ENCODE results near the gene TLE7. TPM values are rescaled to one million over a fixed set of nuclear protein-coding genes. Genes with fewer than 3 reads are reported as not detected.

Gene TLE7
- total and polyA plus RNA-seq, 2 donors from 2014 or later: not detected

DNA sequence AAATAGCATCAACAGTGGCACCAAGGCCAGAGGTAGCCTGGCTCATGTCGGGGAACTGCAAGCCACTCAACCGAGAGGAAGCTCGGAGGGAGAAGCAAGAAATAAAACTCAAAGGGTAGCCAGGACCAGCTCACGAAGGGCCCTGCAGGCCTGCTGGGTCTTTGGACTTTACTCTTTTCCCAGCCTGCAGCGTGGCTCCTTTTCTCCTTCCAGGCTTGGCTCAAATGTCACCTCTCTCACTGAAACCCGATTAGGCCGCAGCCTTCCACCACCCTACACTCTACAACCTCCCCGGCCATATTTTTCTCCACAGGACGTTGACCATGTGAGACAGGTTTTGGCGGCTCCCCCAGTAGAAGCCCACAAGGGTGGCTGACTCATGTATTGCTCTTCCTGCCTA, 45.3 kb downstream of the TLE7 start:
- intact Hi-C loops (cut with DNase I): no loop called here
- DNase-seq (peak in 4 of 5 donors; percentile 39 to 58 (median 50)), FAIRE-seq (no peak)
- no peaks in the 10 kb centered on the region for H3K36me3 ChIP-seq (ENCODE audit: control insufficient read depth in 2 of 3, insufficient read depth in 3 of 3, low read length in 3 of 3)
- H3K4me1 ChIP-seq (ENCODE audit: control insufficient read depth in 2 of 3, insufficient read depth in 2 of 3, low read depth in 1 of 3, low read length in 3 of 3): no peaks in the 10 kb centered on the region
- H3K4me3 ChIP-seq (ENCODE audit: low read length in 3 of 3): no peak overlapping the region
- no peak overlapping the region for H3K9ac ChIP-seq (ENCODE audit: low read length in 3 of 3)
- H3K27ac ChIP-seq (ENCODE audit: low read depth in 2 of 2, low read length in 2 of 2): no peak overlapping the region
- no peaks in the 10 kb centered on the region for H3K9me3 ChIP-seq (ENCODE audit: control insufficient read depth in 2 of 3, insufficient read depth in 1 of 3, low read length in 3 of 3)
- H3K27me3 ChIP-seq (ENCODE audit: control insufficient read depth, insufficient read depth, low read length): no peaks in the 10 kb centered on the region
- no peak for TF ChIP-seq CTCF (IDR thresholded peaks at IDR 0.05; ENCODE audit: borderline replicate concordance, extremely low read depth, insufficient read depth)

- Histone ChIP-seq H3K9ac (ENCODE audit: low read length in 3 of 3) (no peak overlapping the region), H3K4me1 (ENCODE audit: control insufficient read depth in 2 of 3, insufficient read depth in 2 of 3, low read depth in 1 of 3, low read length in 3 of 3) (no peaks in the 10 kb centered on the region), H3K36me3 (ENCODE audit: control insufficient read depth in 2 of 3, insufficient read depth in 3 of 3, low read length in 3 of 3) (no peaks in the 10 kb centered on the region), H3K9me3 (ENCODE audit: control insufficient read depth in 2 of 3, insufficient read depth in 1 of 3, low read length in 3 of 3) (no peaks in the 10 kb centered on the region), H3K27me3 (ENCODE audit: control insufficient read depth, insufficient read depth, low read length) (no peaks in the 10 kb centered on the region), H3K27ac (ENCODE audit: low read depth in 2 of 2, low read length in 2 of 2) (no peak overlapping the region), H3K4me3 (ENCODE audit: low read length in 3 of 3) (no peak overlapping the region)
- FAIRE-seq (no peak), DNase-seq (no peak)
- intact Hi-C loops (cut with DNase I): no loop called here
- no peak for TF ChIP-seq CTCF (IDR thresholded peaks at IDR 0.05; ENCODE audit: borderline replicate concordance, extremely low read depth, insufficient read depth)
Measured at GRCh38 chr16:71389330-71389729, 52.5 kb downstream of the TLE7 start.

GRCh38 chr16:71387045-71387871, 54.6 kb downstream of the TLE7 start:
- H3K27ac ChIP-seq (ENCODE audit: low read depth in 2 of 2, low read length in 2 of 2): no peak overlapping the region
- no peaks in the 10 kb centered on the region for H3K4me1 ChIP-seq (ENCODE audit: control insufficient read depth in 2 of 3, insufficient read depth in 2 of 3, low read depth in 1 of 3, low read length in 3 of 3)
- H3K9me3 ChIP-seq (ENCODE audit: control insufficient read depth in 2 of 3, insufficient read depth in 1 of 3, low read length in 3 of 3): no peaks in the 10 kb centered on the region
- H3K9ac ChIP-seq (ENCODE audit: low read length in 3 of 3): no peak overlapping the region
- no peak for FAIRE-seq
- no peak overlapping the region for H3K4me3 ChIP-seq (ENCODE audit: low read length in 3 of 3)
- no peaks in the 10 kb centered on the region for H3K27me3 ChIP-seq (ENCODE audit: control insufficient read depth, insufficient read depth, low read length)
- peak in 1 of 5 donors; percentile 9 for DNase-seq
- H3K36me3 ChIP-seq (ENCODE audit: control insufficient read depth in 2 of 3, insufficient read depth in 3 of 3, low read length in 3 of 3): no peaks in the 10 kb centered on the region
- intact Hi-C loops (cut with DNase I): no loop called here
- no peak for TF ChIP-seq CTCF (IDR thresholded peaks at IDR 0.05; ENCODE audit: borderline replicate concordance, extremely low read depth, insufficient read depth)

All from kidney (tissue), 14 donors.